ENCODE results near the gene CDC73.
"Not testable (repeated sequence)": the region's sequence is repeated elsewhere in the genome, so short reads cannot be mapped to it uniquely, and the experiment has no call there.

The CDC73 gene

GRCh38 chr1:193181985-193182384, 60.2 kb downstream of the CDC73 start:
- no peak for DNase-seq (ENCODE audit: low spot score)

- peak; percentile 59 for DNase-seq (ENCODE audit: low spot score)
Observed at GRCh38 chr1:193183019-193183627, 61.3 kb downstream of the CDC73 start.

- no peak for DNase-seq (ENCODE audit: low spot score)
Observed at GRCh38 chr1:193184776-193185175, 62.9 kb downstream of the CDC73 start.

GRCh38 chr1:193185211-193185610, 63.4 kb downstream of the CDC73 start:
- DNase-seq (ENCODE audit: low spot score) = no peak

- DNase-seq (ENCODE audit: low spot score) = no peak
Observed at GRCh38 chr1:193185901-193186731, 64.3 kb downstream of the CDC73 start, which contains the start of gene B3GALT2. B3GALT2 (minus strand) TSS chr1:193186613; CDS start chr1:193181562, 5,051 bp downstream.

- DNase-seq (ENCODE audit: low spot score) = no peak
Observed at GRCh38 chr1:193187114-193187513, 65.3 kb downstream of the CDC73 start.

- not testable (repeated sequence) for DNase-seq (ENCODE audit: low spot score)
Observed at GRCh38 chr1:193188915-193189314, 67.1 kb downstream of the CDC73 start.

GRCh38 chr1:193189442-193190095, 67.7 kb downstream of the CDC73 start:
- no peak for DNase-seq (ENCODE audit: low spot score)

- DNase-seq (ENCODE audit: low spot score) = no peak
Observed at GRCh38 chr1:193190096-193190744, 68.4 kb downstream of the CDC73 start.

- DNase-seq (ENCODE audit: low spot score) = no peak
Observed at GRCh38 chr1:193192586-193192985, 70.8 kb downstream of the CDC73 start.

- no peak for DNase-seq (ENCODE audit: low spot score)
Observed at GRCh38 chr1:193199940-193200339, 78.1 kb downstream of the CDC73 start.

GRCh38 chr1:193201021-193201420, 79.2 kb downstream of the CDC73 start:
- DNase-seq (ENCODE audit: low spot score) = no peak

- no peak for DNase-seq (ENCODE audit: low spot score)
Observed at GRCh38 chr1:193210996-193211395, 89.2 kb downstream of the CDC73 start.

- peak; percentile 10 for DNase-seq (ENCODE audit: low spot score)
Observed at GRCh38 chr1:193211539-193211938, 89.7 kb downstream of the CDC73 start.

GRCh38 chr1:193212637-193213036, 90.8 kb downstream of the CDC73 start:
- no peak for DNase-seq (ENCODE audit: low spot score)

- no peak for DNase-seq (ENCODE audit: low spot score)
Observed at GRCh38 chr1:193213998-193214397, 92.2 kb downstream of the CDC73 start.

- no peak for DNase-seq (ENCODE audit: low spot score)
Observed at GRCh38 chr1:193216920-193217319, 95.1 kb downstream of the CDC73 start.

GRCh38 chr1:193219391-193219790, 97.6 kb downstream of the CDC73 start:
- DNase-seq (ENCODE audit: low spot score) = no peak

GRCh38 chr1:193221651-193222050, 99.8 kb downstream of the CDC73 start:
- no peak for DNase-seq (ENCODE audit: low spot score)

GRCh38 chr1:193222056-193222615, 100.3 kb downstream of the CDC73 start:
- no peak for DNase-seq (ENCODE audit: low spot score)

GRCh38 chr1:193229136-193229535, 107.3 kb downstream of the CDC73 start:
- no peak for DNase-seq (ENCODE audit: low spot score)

GRCh38 chr1:193231146-193231545, 109.3 kb downstream of the CDC73 start:
- not testable (repeated sequence) for DNase-seq (ENCODE audit: low spot score)

Data from activated CD4-positive, alpha-beta T cell treated with anti-CD3 and anti-CD28 coated beads, Interleukin-2, Interleukin-4, amounts not matched to agents 100 ng/mL and 50 ng/mL, durations not matched to agents 16 hours and 8 hours (primary cell).